Measurements from ENCODE around the gene HDAC4.

The HDAC4 gene

GRCh38 chr2:239241431-239241960 lies 159.3 kb downstream of the HDAC4 start:
- Histone ChIP-seq H3K9ac (ENCODE audit: low read depth, low read length, poor library complexity, severe bottlenecking) (no peak overlapping the region), H2AFZ (ENCODE audit: low read length) (no peak overlapping the region), H3K9me3 (ENCODE audit: insufficient read depth, low read depth, low read length) (no peaks in the 10 kb centered on the region), H3K27me3 (ENCODE audit: insufficient read depth, low read length, poor library complexity, severe bottlenecking) (no peaks in the 10 kb centered on the region), H3K4me3 (ENCODE audit: low read length, poor library complexity, severe bottlenecking) (no peak overlapping the region), H3K79me2 (ENCODE audit: insufficient read depth, low read length) (peaks cover 18% of the 10 kb centered on the region; the same call in 1 of the 2 replicates), H3K36me3 (ENCODE audit: insufficient read depth, low read length) (no peaks in the 10 kb centered on the region), H3F3A (ENCODE audit: low read depth) (no peaks in the 10 kb centered on the region), H3K4me2 (ENCODE audit: low read depth, low read length, poor library complexity, severe bottlenecking) (no peak overlapping the region), H3K9me2 (replicated peaks; ENCODE audit: low read depth, low read length) (no peaks in the 10 kb centered on the region), H3K4me1 (ENCODE audit: insufficient read depth, low read length, poor library complexity, severe bottlenecking) (no peaks in the 10 kb centered on the region), H4K20me1 (ENCODE audit: insufficient read depth, low read length, poor library complexity, severe bottlenecking) (no peaks in the 10 kb centered on the region)
- no peak for TF ChIP-seq EZH2phosphoT487 (IDR thresholded peaks at IDR 0.05; ENCODE audit: borderline replicate concordance)
- TF ChIP-seq, protein P1, sequence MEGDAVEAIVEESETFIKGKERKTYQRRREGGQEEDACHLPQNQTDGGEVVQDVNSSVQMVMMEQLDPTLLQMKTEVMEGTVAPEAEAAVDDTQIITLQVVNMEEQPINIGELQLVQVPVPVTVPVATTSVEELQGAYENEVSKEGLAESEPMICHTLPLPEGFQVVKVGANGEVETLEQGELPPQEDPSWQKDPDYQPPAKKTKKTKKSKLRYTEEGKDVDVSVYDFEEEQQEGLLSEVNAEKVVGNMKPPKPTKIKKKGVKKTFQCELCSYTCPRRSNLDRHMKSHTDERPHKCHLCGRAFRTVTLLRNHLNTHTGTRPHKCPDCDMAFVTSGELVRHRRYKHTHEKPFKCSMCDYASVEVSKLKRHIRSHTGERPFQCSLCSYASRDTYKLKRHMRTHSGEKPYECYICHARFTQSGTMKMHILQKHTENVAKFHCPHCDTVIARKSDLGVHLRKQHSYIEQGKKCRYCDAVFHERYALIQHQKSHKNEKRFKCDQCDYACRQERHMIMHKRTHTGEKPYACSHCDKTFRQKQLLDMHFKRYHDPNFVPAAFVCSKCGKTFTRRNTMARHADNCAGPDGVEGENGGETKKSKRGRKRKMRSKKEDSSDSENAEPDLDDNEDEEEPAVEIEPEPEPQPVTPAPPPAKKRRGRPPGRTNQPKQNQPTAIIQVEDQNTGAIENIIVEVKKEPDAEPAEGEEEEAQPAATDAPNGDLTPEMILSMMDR (conservative IDR thresholded peaks at IDR 0.05; ENCODE audit: low read length) = no peak

DNA sequence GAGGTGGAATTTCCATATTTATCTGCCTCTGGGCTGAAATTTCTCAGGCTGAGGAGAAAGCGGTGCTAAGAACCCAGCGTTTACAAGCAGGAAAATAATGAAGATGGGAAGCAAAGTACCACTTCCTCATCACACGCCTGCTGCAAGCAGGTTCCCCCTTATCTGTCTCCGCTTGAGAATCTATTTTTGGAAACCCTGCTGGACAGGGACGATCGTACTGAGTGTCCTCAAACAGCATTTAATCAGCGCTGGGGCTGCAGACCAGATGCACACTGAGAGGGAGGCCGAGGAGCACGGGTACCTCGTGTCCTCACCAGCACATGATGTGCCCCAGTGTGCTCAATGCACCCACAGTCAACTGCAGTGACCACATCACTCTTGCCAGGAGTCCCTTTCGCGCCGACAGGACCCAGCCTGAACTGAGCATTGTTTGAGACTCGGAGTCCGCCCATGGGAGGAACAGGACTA lies 160.4 kb downstream of the HDAC4 start:
- Histone ChIP-seq H3F3A (ENCODE audit: low read depth) (no peaks in the 10 kb centered on the region), H3K9me2 (replicated peaks; ENCODE audit: low read depth, low read length) (no peaks in the 10 kb centered on the region), H4K20me1 (ENCODE audit: insufficient read depth, low read length, poor library complexity, severe bottlenecking) (no peaks in the 10 kb centered on the region), H3K36me3 (ENCODE audit: insufficient read depth, low read length) (no peaks in the 10 kb centered on the region), H3K9ac (ENCODE audit: low read depth, low read length, poor library complexity, severe bottlenecking) (no peak overlapping the region), H3K27me3 (ENCODE audit: insufficient read depth, low read length, poor library complexity, severe bottlenecking) (no peaks in the 10 kb centered on the region), H3K4me2 (ENCODE audit: low read depth, low read length, poor library complexity, severe bottlenecking) (no peak overlapping the region), H3K9me3 (ENCODE audit: insufficient read depth, low read depth, low read length) (no peaks in the 10 kb centered on the region), H3K79me2 (ENCODE audit: insufficient read depth, low read length) (peaks cover 18% of the 10 kb centered on the region; the same call in 1 of the 2 replicates), H3K4me3 (ENCODE audit: low read length, poor library complexity, severe bottlenecking) (no peak overlapping the region), H3K4me1 (ENCODE audit: insufficient read depth, low read length, poor library complexity, severe bottlenecking) (no peaks in the 10 kb centered on the region), H2AFZ (ENCODE audit: low read length) (no peak overlapping the region)
- TF ChIP-seq EZH2phosphoT487 (IDR thresholded peaks at IDR 0.05; ENCODE audit: borderline replicate concordance) = no peak
- TF ChIP-seq, protein P1 (conservative IDR thresholded peaks at IDR 0.05; ENCODE audit: low read length) = no peak

DNA sequence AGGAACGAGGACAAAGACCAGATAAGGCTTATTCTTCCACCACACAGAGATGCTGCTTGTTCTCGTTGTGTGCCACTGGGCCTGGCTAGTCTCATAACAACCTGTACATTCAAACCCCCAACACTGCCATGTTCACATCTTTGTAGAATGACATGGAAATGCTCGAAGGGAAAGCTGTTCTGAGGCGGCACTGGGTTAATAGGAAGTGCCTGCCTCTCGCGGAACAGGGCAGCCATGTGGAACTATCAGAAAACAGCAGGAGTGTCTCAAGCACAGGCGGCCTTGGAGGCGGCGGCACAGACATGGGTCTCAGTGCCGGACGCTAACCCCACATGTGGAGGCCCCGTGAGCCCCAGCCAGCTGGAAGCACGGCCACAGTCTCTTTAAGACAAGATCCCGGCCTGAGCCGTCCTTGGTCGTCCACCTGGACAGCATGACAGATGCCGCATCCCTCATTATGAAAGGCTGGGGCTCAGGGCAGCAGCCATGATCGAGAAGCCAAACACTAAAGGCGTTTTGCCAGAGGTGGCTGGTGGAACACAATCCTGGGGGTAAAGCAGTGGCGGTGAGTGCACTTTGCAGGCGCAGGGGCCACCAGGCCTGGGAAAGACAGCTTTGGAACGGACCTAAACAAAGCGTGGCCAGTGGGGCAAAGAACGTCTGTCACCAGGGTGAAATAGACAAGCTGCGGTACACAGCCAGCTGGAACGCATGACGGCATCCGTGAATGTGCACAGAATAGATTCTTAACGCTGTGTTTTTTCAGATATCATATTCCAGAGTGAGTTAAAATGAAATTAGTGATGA lies 161.0 kb downstream of the HDAC4 start:
- Histone ChIP-seq H4K20me1 (ENCODE audit: insufficient read depth, low read length, poor library complexity, severe bottlenecking) (no peaks in the 10 kb centered on the region), H3K9me3 (ENCODE audit: insufficient read depth, low read depth, low read length) (no peaks in the 10 kb centered on the region), H2AFZ (ENCODE audit: low read length) (no peak overlapping the region), H3F3A (ENCODE audit: low read depth) (no peaks in the 10 kb centered on the region), H3K36me3 (ENCODE audit: insufficient read depth, low read length) (no peaks in the 10 kb centered on the region), H3K4me1 (ENCODE audit: insufficient read depth, low read length, poor library complexity, severe bottlenecking) (no peaks in the 10 kb centered on the region), H3K27me3 (ENCODE audit: insufficient read depth, low read length, poor library complexity, severe bottlenecking) (no peaks in the 10 kb centered on the region), H3K4me2 (ENCODE audit: low read depth, low read length, poor library complexity, severe bottlenecking) (no peak overlapping the region), H3K9ac (ENCODE audit: low read depth, low read length, poor library complexity, severe bottlenecking) (no peak overlapping the region), H3K79me2 (ENCODE audit: insufficient read depth, low read length) (peaks cover 18% of the 10 kb centered on the region; the same call in 1 of the 2 replicates), H3K4me3 (ENCODE audit: low read length, poor library complexity, severe bottlenecking) (no peak overlapping the region), H3K9me2 (replicated peaks; ENCODE audit: low read depth, low read length) (no peaks in the 10 kb centered on the region)
- TF ChIP-seq, protein P1 (conservative IDR thresholded peaks at IDR 0.05; ENCODE audit: low read length) = no peak
- no peak for TF ChIP-seq EZH2phosphoT487 (IDR thresholded peaks at IDR 0.05; ENCODE audit: borderline replicate concordance)

Data from Loucy (cell line).